ENCODE results near the gene C6orf132. TPM values are rescaled to one million over a fixed set of nuclear protein-coding genes. Genes with fewer than 3 reads are reported as not detected.

The C6orf132 gene
- total and polyA plus RNA-seq, 10 of the 15 experiments (the other 5 are each of a cell fraction or from before 2014, with no cell fraction given): 0.04 to 0.05 TPM; not detected in 8

Other genes with a start within 250 kb of the C6orf132 start
Only the 7 nearest of the 8 such genes appear.
- gene MED20, start 221.5 kb downstream of the C6orf132 start, total RNA-seq (2014; rRNA removed): 13.4 and 14.4 TPM in 2 replicates
- 14.2 and 15.3 TPM in 2 replicates for gene MED20, start 221.5 kb downstream of the C6orf132 start, total RNA-seq (2014; rRNA removed; fragmentation: Illumina TruSeq; extraction: Trizol)
- 16.6 and 17.2 TPM in 2 replicates for gene MED20, start 221.5 kb downstream of the C6orf132 start, total RNA-seq (2021)
- 24.8 TPM in 2 replicates for gene MED20, start 221.5 kb downstream of the C6orf132 start, polyA plus RNA-seq (2011; rRNA removed)
- 17.7 and 19.2 TPM in 2 replicates for gene MED20, start 221.5 kb downstream of the C6orf132 start, polyA plus RNA-seq (2014; fragmentation: Illumina TruSeq; extraction: Trizol)
- 10 to 100 TPM; 15.9 to 21.7 TPM for gene MED20, start 221.5 kb downstream of the C6orf132 start, polyA plus RNA-seq (2014; fragmentation: Nextera tagmentation; extraction: Ambion mirVana)
- gene MED20, start 221.5 kb downstream of the C6orf132 start, polyA plus RNA-seq (2014; rRNA removed): 11.1 and 15.1 TPM in 2 replicates
- gene MED20, start 221.5 kb downstream of the C6orf132 start, polyA plus RNA-seq (2016; fragmentation: Nextera tagmentation; extraction: Ambion mirVana): 10 to 100 TPM; 20.4 to 21.0 TPM
- 15.6 and 17.8 TPM in 2 replicates for gene BYSL, start 221.1 kb downstream of the C6orf132 start, total RNA-seq (2014; rRNA removed)
- 19.0 and 21.2 TPM in 2 replicates for gene BYSL, start 221.1 kb downstream of the C6orf132 start, total RNA-seq (2014; rRNA removed; fragmentation: Illumina TruSeq; extraction: Trizol)
- gene BYSL, start 221.1 kb downstream of the C6orf132 start, total RNA-seq (2021): 43.8 and 48.6 TPM in 2 replicates
- 19.2 and 34.5 TPM in 2 replicates for gene BYSL, start 221.1 kb downstream of the C6orf132 start, polyA plus RNA-seq (2011; rRNA removed)
- gene BYSL, start 221.1 kb downstream of the C6orf132 start, polyA plus RNA-seq (2014; fragmentation: Illumina TruSeq; extraction: Trizol): 24.7 and 31.4 TPM in 2 replicates
- 10 to 100 TPM; 12.6 to 28.4 TPM for gene BYSL, start 221.1 kb downstream of the C6orf132 start, polyA plus RNA-seq (2014; fragmentation: Nextera tagmentation; extraction: Ambion mirVana)
- 48.5 and 56.4 TPM in 2 replicates for gene BYSL, start 221.1 kb downstream of the C6orf132 start, polyA plus RNA-seq (2014; rRNA removed)
- 10 to 100 TPM; 39.7 to 51.1 TPM for gene BYSL, start 221.1 kb downstream of the C6orf132 start, polyA plus RNA-seq (2016; fragmentation: Nextera tagmentation; extraction: Ambion mirVana)
- 29.6 and 37.6 TPM in 2 replicates for gene CCND3, start 200.8 kb downstream of the C6orf132 start, total RNA-seq (2014; rRNA removed)
- 19.8 and 20.6 TPM in 2 replicates for gene CCND3, start 200.8 kb downstream of the C6orf132 start, total RNA-seq (2014; rRNA removed; fragmentation: Illumina TruSeq; extraction: Trizol)
- 54.3 and 55.1 TPM in 2 replicates for gene CCND3, start 200.8 kb downstream of the C6orf132 start, total RNA-seq (2021)
- gene CCND3, start 200.8 kb downstream of the C6orf132 start, polyA plus RNA-seq (2011; rRNA removed): 11.6 and 20.9 TPM in 2 replicates
- gene CCND3, start 200.8 kb downstream of the C6orf132 start, polyA plus RNA-seq (2014; fragmentation: Illumina TruSeq; extraction: Trizol): 18.2 and 25.4 TPM in 2 replicates
- 10 to 100 TPM in 1 of 2 experiments, 1 to 10 TPM in 1; 6.0 to 16.3 TPM for gene CCND3, start 200.8 kb downstream of the C6orf132 start, polyA plus RNA-seq (2014; fragmentation: Nextera tagmentation; extraction: Ambion mirVana)
- 45.8 and 50.9 TPM in 2 replicates for gene CCND3, start 200.8 kb downstream of the C6orf132 start, polyA plus RNA-seq (2014; rRNA removed)
- gene CCND3, start 200.8 kb downstream of the C6orf132 start, polyA plus RNA-seq (2016; fragmentation: Nextera tagmentation; extraction: Ambion mirVana): 10 to 100 TPM; 81.4 to 86.4 TPM
- 14.6 and 22.8 TPM in 2 replicates for gene TAF8, start 92.1 kb downstream of the C6orf132 start, total RNA-seq (2014; rRNA removed)
- 17.1 and 18.6 TPM in 2 replicates for gene TAF8, start 92.1 kb downstream of the C6orf132 start, total RNA-seq (2014; rRNA removed; fragmentation: Illumina TruSeq; extraction: Trizol)
- gene TAF8, start 92.1 kb downstream of the C6orf132 start, total RNA-seq (2021): 24.2 and 26.2 TPM in 2 replicates
- 23.2 and 30.9 TPM in 2 replicates for gene TAF8, start 92.1 kb downstream of the C6orf132 start, polyA plus RNA-seq (2011; rRNA removed)
- 11.7 and 21.2 TPM in 2 replicates for gene TAF8, start 92.1 kb downstream of the C6orf132 start, polyA plus RNA-seq (2014; fragmentation: Illumina TruSeq; extraction: Trizol)
- 10 to 100 TPM; 17.5 to 25.5 TPM for gene TAF8, start 92.1 kb downstream of the C6orf132 start, polyA plus RNA-seq (2014; fragmentation: Nextera tagmentation; extraction: Ambion mirVana)
- 24.8 and 26.5 TPM in 2 replicates for gene TAF8, start 92.1 kb downstream of the C6orf132 start, polyA plus RNA-seq (2014; rRNA removed)
- gene TAF8, start 92.1 kb downstream of the C6orf132 start, polyA plus RNA-seq (2016; fragmentation: Nextera tagmentation; extraction: Ambion mirVana): 10 to 100 TPM; 11.7 to 15.3 TPM
- not detected in 2 replicates for gene GUCA1A, start 30.7 kb upstream of the C6orf132 start, total RNA-seq (2014; rRNA removed)
- not detected in 2 replicates for gene GUCA1A, start 30.7 kb upstream of the C6orf132 start, total RNA-seq (2014; rRNA removed; fragmentation: Illumina TruSeq; extraction: Trizol)
- gene GUCA1A, start 30.7 kb upstream of the C6orf132 start, total RNA-seq (2021): not detected in 2 replicates
- gene GUCA1A, start 30.7 kb upstream of the C6orf132 start, polyA plus RNA-seq (2011; rRNA removed): not detected in 2 replicates
- not detected in 2 replicates for gene GUCA1A, start 30.7 kb upstream of the C6orf132 start, polyA plus RNA-seq (2014; fragmentation: Illumina TruSeq; extraction: Trizol)
- gene GUCA1A, start 30.7 kb upstream of the C6orf132 start, polyA plus RNA-seq (2014; fragmentation: Nextera tagmentation; extraction: Ambion mirVana): not detected
- gene GUCA1A, start 30.7 kb upstream of the C6orf132 start, polyA plus RNA-seq (2014; rRNA removed): not detected in 2 replicates
- gene GUCA1A, start 30.7 kb upstream of the C6orf132 start, polyA plus RNA-seq (2016; fragmentation: Nextera tagmentation; extraction: Ambion mirVana): not detected
- 0.34 TPM in 1 of 2 replicates, not detected in the other for gene GUCA1B, start 52.3 kb upstream of the C6orf132 start, total RNA-seq (2014; rRNA removed)
- 0.45 and 0.69 TPM in 2 replicates for gene GUCA1B, start 52.3 kb upstream of the C6orf132 start, total RNA-seq (2014; rRNA removed; fragmentation: Illumina TruSeq; extraction: Trizol)
- 0.48 and 0.51 TPM in 2 replicates for gene GUCA1B, start 52.3 kb upstream of the C6orf132 start, total RNA-seq (2021)
- 0.40 and 0.41 TPM in 2 replicates for gene GUCA1B, start 52.3 kb upstream of the C6orf132 start, polyA plus RNA-seq (2011; rRNA removed)
- 0.41 and 0.50 TPM in 2 replicates for gene GUCA1B, start 52.3 kb upstream of the C6orf132 start, polyA plus RNA-seq (2014; fragmentation: Illumina TruSeq; extraction: Trizol)
- gene GUCA1B, start 52.3 kb upstream of the C6orf132 start, polyA plus RNA-seq (2014; fragmentation: Nextera tagmentation; extraction: Ambion mirVana): under 1 TPM in 1 of 2 experiments, not detected in 1; 0.05 TPM
- 0.23 and 0.35 TPM in 2 replicates for gene GUCA1B, start 52.3 kb upstream of the C6orf132 start, polyA plus RNA-seq (2014; rRNA removed)
- not detected for gene GUCA1B, start 52.3 kb upstream of the C6orf132 start, polyA plus RNA-seq (2016; fragmentation: Nextera tagmentation; extraction: Ambion mirVana)
- 35.4 and 41.7 TPM in 2 replicates for gene MRPS10, start 75.2 kb upstream of the C6orf132 start, total RNA-seq (2014; rRNA removed)
- 48.3 and 49.2 TPM in 2 replicates for gene MRPS10, start 75.2 kb upstream of the C6orf132 start, total RNA-seq (2014; rRNA removed; fragmentation: Illumina TruSeq; extraction: Trizol)
- gene MRPS10, start 75.2 kb upstream of the C6orf132 start, total RNA-seq (2021): 26.3 and 28.5 TPM in 2 replicates
- gene MRPS10, start 75.2 kb upstream of the C6orf132 start, polyA plus RNA-seq (2011; rRNA removed): 49.0 and 63.6 TPM in 2 replicates
- 56.9 and 66.2 TPM in 2 replicates for gene MRPS10, start 75.2 kb upstream of the C6orf132 start, polyA plus RNA-seq (2014; fragmentation: Illumina TruSeq; extraction: Trizol)
- 10 to 100 TPM; 70.4 to 83.3 TPM for gene MRPS10, start 75.2 kb upstream of the C6orf132 start, polyA plus RNA-seq (2014; fragmentation: Nextera tagmentation; extraction: Ambion mirVana)
- 36.8 and 46.5 TPM in 2 replicates for gene MRPS10, start 75.2 kb upstream of the C6orf132 start, polyA plus RNA-seq (2014; rRNA removed)
- 10 to 100 TPM; 56.6 to 58.5 TPM for gene MRPS10, start 75.2 kb upstream of the C6orf132 start, polyA plus RNA-seq (2016; fragmentation: Nextera tagmentation; extraction: Ambion mirVana)

Measured in GM12878 (cell line).